Esophagus muscularis mucosa (tissue), 4 donors: ENCODE results near the gene CNOT2.

Experiments
- EP300 ChIP-seq: sonication (generic); formaldehyde crosslinking; IDR thresholded peaks from one replicate; pipeline ENCODE4 v1.6.1; 2017; ENCODE audit warnings: antibody characterized with exemption
- POLR2A ChIP-seq: fragments of 450-650 bp; IDR thresholded peaks from one replicate; pipeline ENCODE4 v1.6.1; 2017; ENCODE audit warnings: antibody characterized with exemption, moderate library complexity, mild to moderate bottlenecking, low read depth
- POLR2AphosphoS5 ChIP-seq, 2 donors: sonication (generic); formaldehyde crosslinking; IDR thresholded peaks; one replicate each; pipeline ENCODE4 v1.6.1; 2017; ENCODE audit warnings: antibody characterized with exemption in 2 of 2
- TF ChIP-seq, protein P1 (sequence below), 3 experiments: fragments of 200-600 bp in 2 of 3; fragments of 450-650 bp in 1 of 3; sonication (generic) in 2 of 3; IDR thresholded peaks; one replicate each; pipeline ENCODE4 v1.5.1; 2017 to 2019; ENCODE audit warnings: antibody characterized with exemption in 3 of 3, mild to moderate bottlenecking in 2 of 3, moderate library complexity in 1 of 3

- TF ChIP-seq, protein P1, sequence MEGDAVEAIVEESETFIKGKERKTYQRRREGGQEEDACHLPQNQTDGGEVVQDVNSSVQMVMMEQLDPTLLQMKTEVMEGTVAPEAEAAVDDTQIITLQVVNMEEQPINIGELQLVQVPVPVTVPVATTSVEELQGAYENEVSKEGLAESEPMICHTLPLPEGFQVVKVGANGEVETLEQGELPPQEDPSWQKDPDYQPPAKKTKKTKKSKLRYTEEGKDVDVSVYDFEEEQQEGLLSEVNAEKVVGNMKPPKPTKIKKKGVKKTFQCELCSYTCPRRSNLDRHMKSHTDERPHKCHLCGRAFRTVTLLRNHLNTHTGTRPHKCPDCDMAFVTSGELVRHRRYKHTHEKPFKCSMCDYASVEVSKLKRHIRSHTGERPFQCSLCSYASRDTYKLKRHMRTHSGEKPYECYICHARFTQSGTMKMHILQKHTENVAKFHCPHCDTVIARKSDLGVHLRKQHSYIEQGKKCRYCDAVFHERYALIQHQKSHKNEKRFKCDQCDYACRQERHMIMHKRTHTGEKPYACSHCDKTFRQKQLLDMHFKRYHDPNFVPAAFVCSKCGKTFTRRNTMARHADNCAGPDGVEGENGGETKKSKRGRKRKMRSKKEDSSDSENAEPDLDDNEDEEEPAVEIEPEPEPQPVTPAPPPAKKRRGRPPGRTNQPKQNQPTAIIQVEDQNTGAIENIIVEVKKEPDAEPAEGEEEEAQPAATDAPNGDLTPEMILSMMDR (IDR thresholded peaks at IDR 0.05) = no peak
- TF ChIP-seq EP300 (no peak), POLR2A (no peak), POLR2AphosphoS5 (IDR thresholded peaks at IDR 0.05) (no peak)
Measured at GRCh38 chr12:70236990-70237389, 6.2 kb upstream of the CNOT2 start.
